ENCODE measurements around the gene DRD1.

DNA sequence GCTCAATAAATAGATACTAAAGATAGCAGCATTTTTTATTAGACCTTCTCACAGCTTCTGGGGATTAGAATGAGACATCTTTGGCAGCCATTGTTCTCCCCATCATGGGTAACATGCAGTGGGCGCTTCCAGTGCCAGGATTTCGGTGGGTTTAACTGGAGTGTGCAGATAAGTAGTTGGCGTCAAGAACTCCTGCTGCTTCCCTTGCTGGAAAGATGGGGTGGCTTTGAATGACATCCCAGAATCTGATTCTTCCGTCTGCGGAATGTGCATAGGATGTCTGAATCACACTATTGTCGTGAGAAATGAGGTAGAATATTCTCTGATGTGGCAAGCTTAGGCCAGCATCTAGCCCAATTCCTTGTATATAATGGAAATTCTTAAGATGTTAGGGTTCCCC is 41.6 kb upstream of the DRD1 start:
- TF ChIP-seq, protein P1, sequence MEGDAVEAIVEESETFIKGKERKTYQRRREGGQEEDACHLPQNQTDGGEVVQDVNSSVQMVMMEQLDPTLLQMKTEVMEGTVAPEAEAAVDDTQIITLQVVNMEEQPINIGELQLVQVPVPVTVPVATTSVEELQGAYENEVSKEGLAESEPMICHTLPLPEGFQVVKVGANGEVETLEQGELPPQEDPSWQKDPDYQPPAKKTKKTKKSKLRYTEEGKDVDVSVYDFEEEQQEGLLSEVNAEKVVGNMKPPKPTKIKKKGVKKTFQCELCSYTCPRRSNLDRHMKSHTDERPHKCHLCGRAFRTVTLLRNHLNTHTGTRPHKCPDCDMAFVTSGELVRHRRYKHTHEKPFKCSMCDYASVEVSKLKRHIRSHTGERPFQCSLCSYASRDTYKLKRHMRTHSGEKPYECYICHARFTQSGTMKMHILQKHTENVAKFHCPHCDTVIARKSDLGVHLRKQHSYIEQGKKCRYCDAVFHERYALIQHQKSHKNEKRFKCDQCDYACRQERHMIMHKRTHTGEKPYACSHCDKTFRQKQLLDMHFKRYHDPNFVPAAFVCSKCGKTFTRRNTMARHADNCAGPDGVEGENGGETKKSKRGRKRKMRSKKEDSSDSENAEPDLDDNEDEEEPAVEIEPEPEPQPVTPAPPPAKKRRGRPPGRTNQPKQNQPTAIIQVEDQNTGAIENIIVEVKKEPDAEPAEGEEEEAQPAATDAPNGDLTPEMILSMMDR (IDR thresholded peaks at IDR 0.05), result no peak
- TF ChIP-seq POLR2A (IDR thresholded peaks at IDR 0.05) (no peak), POLR2AphosphoS5 (IDR thresholded peaks at IDR 0.05) (no peak)
